Naive thymus-derived CD8-positive, alpha-beta T cell (primary cell): ENCODE data around the gene PFKL. TPM values are rescaled to one million over a fixed set of nuclear protein-coding genes. Genes with fewer than 3 reads are reported as not detected.
A peak's percentile ranks its signal among the peaks of the same experiment; 100 is the strongest.

Source experiments
- ATAC-seq, 2 donors: fragments of 150-1000 bp; cut with Tn5 transposase in 1 of 2; sonication (Bioruptor Pico), chemical (Tn5 transposase) in 1 of 2; 1 replicate in 1 of 2; 2 replicates in 1 of 2; pipeline ENCODE4 v1.10.0; 2021; ENCODE audit warnings: mild to moderate bottlenecking in 2 of 2, moderate library complexity in 2 of 2
- POLR2A ChIA-PET: fragments of 350-600 bp; sonication (Branson Sonifier 250); formaldehyde crosslinking; loops from one replicate; lab custom pipeline; 2021; ENCODE audit warnings: antibody characterized with exemption; lab: Charles Lee
- DNase-seq, 10 donors: peaks; one replicate each; pipeline versions ENCODE4 v3.0.0 to v3.0.0-alpha.2; 2020 to 2022
- H3K27ac Mint-ChIP-seq, 10 donors: one replicate each; pipeline ENCODE4 v1.8.0; 2020 to 2022; ENCODE audit warnings: mild to moderate bottlenecking in 10 of 10, mixed read lengths in 10 of 10, moderate library complexity in 4 of 10, inconsistent platforms in 1 of 10
- H3K27me3 Mint-ChIP-seq, 5 donors: one replicate each; pipeline ENCODE4 v1.8.0; 2021 to 2022; ENCODE audit warnings: mixed read lengths in 5 of 5
- H3K36me3 Mint-ChIP-seq, 3 donors: one replicate each; pipeline ENCODE4 v1.8.0; 2020 to 2022; ENCODE audit warnings: mixed read lengths in 3 of 3, mild to moderate bottlenecking in 2 of 3, inconsistent platforms in 1 of 3
- H3K4me1 Mint-ChIP-seq, 4 donors: one replicate each; pipeline ENCODE4 v1.8.0; 2021 to 2022; ENCODE audit warnings: mixed read lengths in 4 of 4
- H3K4me3 Mint-ChIP-seq, 10 donors: one replicate each; pipeline ENCODE4 v1.8.0; 2020 to 2022; ENCODE audit warnings: mild to moderate bottlenecking in 10 of 10, mixed read lengths in 10 of 10, moderate library complexity in 6 of 10, inconsistent platforms in 1 of 10
- H3K9me3 Mint-ChIP-seq, 9 donors: one replicate each; pipeline ENCODE4 v1.8.0; 2020 to 2022; ENCODE audit warnings: mixed read lengths in 9 of 9, mild to moderate bottlenecking in 3 of 9, inconsistent platforms in 1 of 9, moderate library complexity in 1 of 9
- polyA plus RNA-seq, 3 donors: library from polyadenylated mRNA; unstranded; fragments of 300-500 nt; fragmentation: Illumina TruSeq; gene quantifications; one replicate each; pipeline ENCODE4 v1.2.3, GENCODE V29; 2021
- total RNA-seq, 8 experiments: library from RNA in 2 of 8; stranded (reverse) in 2 of 8; gene quantifications; one replicate each; pipeline ENCODE4 v1.2.3 and lab custom pipeline; 2021 to 2026

Gene PFKL
- total and polyA plus RNA-seq, 5 experiments from 2014 or later = 63.2 to 125 (median 79.5) TPM

DNA sequence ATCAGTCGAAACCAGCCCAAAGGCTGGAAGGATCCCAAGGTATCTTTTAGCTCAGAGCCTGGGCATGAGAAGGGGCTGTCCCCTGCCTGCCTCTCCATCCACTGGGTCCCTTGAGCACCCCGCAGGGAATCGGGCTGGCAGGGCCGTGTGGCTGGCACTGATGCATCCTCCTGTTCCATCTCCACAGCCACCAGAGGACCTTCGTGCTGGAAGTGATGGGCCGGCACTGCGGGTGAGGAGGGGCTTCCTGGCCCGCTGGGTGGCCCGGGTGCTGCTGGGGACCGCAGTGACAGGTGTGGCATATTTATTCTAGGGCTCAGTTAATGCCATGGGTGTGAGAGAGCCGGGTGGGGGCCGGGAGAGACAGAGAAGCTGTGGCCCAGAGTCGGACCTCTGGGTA, 13.6 kb downstream of the PFKL start:
- Mint-ChIP-seq H3K27me3 (no peaks in the 10 kb centered on the region), H3K36me3 (peaks cover 0 to 17% (median 5%) of the 10 kb centered on the region in 3 donors), H3K9me3 (no peaks in the 10 kb centered on the region), H3K4me1 (peaks cover 0 to 5% (median 2%) of the 10 kb centered on the region in 4 donors), H3K27ac (no peak overlapping the region), H3K4me3 (no peak overlapping the region)
- no peak for DNase-seq
- POLR2A ChIA-PET = interaction anchor here (0.6 kb wide), 1 partner anchor 43 kb away, joined by 3 read pairs; no protein-coding TSS in a partner anchor
- ATAC-seq = no peak

DNA sequence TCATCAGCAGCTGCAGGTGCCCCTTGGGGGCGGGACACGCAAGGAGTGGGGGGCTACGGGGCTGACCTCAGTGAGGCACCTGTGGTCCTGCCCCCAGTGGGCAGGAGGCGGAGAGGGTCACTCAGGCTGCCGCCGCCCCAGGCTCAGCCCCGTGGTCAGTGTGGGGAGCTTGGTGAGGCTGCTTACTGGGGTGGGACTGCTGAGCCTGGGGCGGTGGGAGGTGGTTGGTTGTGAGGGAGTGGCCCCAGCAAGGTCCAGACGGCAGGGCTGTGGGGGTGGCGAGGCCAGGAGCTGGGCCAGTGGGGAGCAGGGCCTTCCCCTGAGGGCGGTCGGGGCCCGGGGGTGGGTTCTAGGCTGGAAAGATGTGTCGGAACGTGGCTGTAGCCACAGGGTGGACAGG, 14.3 kb downstream of the PFKL start:
- ATAC-seq (no peak), DNase-seq (no peak)
- POLR2A ChIA-PET = interaction anchor here (0.6 kb wide), 1 partner anchor 44 kb away, joined by 3 read pairs; no protein-coding TSS in a partner anchor
- Mint-ChIP-seq H3K4me1 (peaks cover 0 to 5% (median 2%) of the 10 kb centered on the region in 4 donors), H3K27me3 (no peaks in the 10 kb centered on the region), H3K9me3 (no peaks in the 10 kb centered on the region), H3K27ac (no peak overlapping the region), H3K36me3 (peaks cover 0 to 17% (median 5%) of the 10 kb centered on the region in 3 donors), H3K4me3 (no peak overlapping the region)

- Mint-ChIP-seq H3K36me3 (peaks cover 0 to 19% (median 5%) of the 10 kb centered on the region in 3 donors), H3K4me1 (peaks cover 0 to 5% (median 2%) of the 10 kb centered on the region in 4 donors), H3K27me3 (no peaks in the 10 kb centered on the region), H3K9me3 (no peaks in the 10 kb centered on the region), H3K27ac (no peak overlapping the region), H3K4me3 (no peak overlapping the region)
- POLR2A ChIA-PET = no interaction called here
- ATAC-seq = no peak
- no peak for DNase-seq
Measured at GRCh38 chr21:44314561-44314960, 14.7 kb downstream of the PFKL start.

GRCh38 chr21:44315691-44316203, 15.9 kb downstream of the PFKL start:
- DNase-seq (no peak), ATAC-seq (no peak)
- H3K4me3 Mint-ChIP-seq = no peak overlapping the region
- peaks cover 0 to 21% (median 5%) of the 10 kb centered on the region in 3 donors for H3K36me3 Mint-ChIP-seq
- POLR2A ChIA-PET = interaction anchor here (0.8 kb wide), 1 partner anchor 16 kb away, joined by 3 read pairs; the partner anchor contains the start of gene PFKL
- H3K9me3 Mint-ChIP-seq = no peaks in the 10 kb centered on the region
- peaks cover 0 to 5% (median 2%) of the 10 kb centered on the region in 4 donors for H3K4me1 Mint-ChIP-seq
- H3K27me3 Mint-ChIP-seq = no peaks in the 10 kb centered on the region
- H3K27ac Mint-ChIP-seq = no peak overlapping the region

DNA sequence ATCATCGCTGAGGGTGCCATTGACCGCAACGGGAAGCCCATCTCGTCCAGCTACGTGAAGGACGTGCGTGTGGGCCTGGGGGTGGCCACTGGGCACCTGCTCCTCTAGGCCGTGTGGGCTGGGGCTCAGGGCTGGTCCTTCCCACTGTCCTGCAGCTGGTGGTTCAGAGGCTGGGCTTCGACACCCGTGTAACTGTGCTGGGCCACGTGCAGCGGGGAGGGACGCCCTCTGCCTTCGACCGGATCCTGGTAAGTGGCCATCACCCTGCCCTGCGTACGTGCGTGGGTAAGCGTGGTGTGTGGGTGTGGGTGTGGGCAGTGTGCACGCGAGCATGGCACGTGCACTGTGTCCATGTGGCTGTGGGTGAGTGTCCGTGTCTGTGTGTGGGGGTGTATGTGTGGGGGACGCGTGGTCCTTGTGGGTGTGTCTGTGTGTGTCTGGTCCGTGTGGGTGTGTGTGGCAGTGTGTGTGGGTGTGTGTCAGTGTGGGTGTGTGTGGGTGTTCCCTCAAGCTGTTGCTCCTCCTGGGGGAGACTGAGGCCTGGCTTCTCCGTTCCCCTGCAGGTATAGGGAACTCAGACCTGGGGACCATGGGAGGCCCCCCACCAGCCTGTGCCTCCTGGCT, 16.5 kb downstream of the PFKL start:
- H3K4me1 Mint-ChIP-seq = no peaks in the 10 kb centered on the region
- DNase-seq (no peak), ATAC-seq (no peak)
- peaks cover 0 to 16% (median under 1%) of the 10 kb centered on the region in 3 donors for H3K36me3 Mint-ChIP-seq
- peak overlapping the region in 2 of 10 donors; percentile 5 to 74 for H3K27ac Mint-ChIP-seq
- H3K9me3 Mint-ChIP-seq = no peaks in the 10 kb centered on the region
- H3K4me3 Mint-ChIP-seq = no peak overlapping the region
- POLR2A ChIA-PET = no interaction called here
- H3K27me3 Mint-ChIP-seq = no peaks in the 10 kb centered on the region

DNA sequence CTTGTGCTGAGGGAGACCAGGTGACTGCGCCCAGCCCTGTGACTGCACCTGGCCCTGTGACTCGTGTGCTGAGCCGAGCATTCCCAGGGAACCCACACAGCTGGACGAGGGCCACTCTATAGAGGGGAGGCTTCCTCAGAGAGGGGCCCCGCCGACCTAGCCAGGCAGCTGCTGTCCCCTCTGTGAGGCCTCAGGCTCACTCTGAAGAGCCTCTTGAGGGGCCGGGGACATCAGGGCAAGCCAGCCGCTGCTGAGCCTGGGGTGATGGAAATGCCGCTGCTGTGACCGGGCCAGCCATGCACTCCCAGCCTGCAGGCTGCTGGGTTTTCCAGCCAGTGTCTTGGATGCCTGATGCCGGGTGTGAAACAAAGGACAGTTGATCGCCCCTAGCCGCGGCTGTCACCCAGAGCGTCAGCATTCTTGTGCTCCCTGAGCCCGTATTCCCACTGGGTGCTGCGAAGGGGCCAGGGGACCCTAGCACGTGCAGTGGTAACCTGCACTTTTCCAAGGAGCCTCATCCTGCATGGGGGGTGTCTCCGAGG, 17.5 kb downstream of the PFKL start:
- H3K27ac Mint-ChIP-seq = no peak overlapping the region
- H3K36me3 Mint-ChIP-seq = peaks cover 0 to 13% (median 0%) of the 10 kb centered on the region in 3 donors
- H3K9me3 Mint-ChIP-seq = no peaks in the 10 kb centered on the region
- H3K27me3 Mint-ChIP-seq = no peaks in the 10 kb centered on the region
- no peaks in the 10 kb centered on the region for H3K4me1 Mint-ChIP-seq
- H3K4me3 Mint-ChIP-seq = no peak overlapping the region
- DNase-seq (no peak), ATAC-seq (no peak)
- POLR2A ChIA-PET = no interaction called here

DNA sequence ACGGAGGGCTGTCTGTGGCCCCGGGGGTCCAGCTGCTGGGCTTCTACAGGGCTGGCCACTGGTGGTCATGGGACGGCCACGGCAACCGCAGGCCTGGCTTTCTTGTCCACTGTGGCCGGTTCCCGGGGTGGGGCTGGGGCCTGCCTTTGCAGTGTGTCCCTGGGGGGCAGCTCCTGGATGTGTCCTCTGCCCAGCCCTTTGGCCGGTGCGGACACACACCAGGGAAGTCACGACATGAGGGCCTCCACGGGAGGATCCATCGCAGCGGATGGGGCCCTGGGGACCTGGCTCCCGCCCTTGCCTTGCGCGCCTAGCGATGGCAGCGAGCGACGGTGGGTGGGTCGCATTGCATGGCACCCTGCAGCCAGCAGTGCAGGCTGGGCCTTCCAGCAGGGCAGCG, 18.0 kb downstream of the PFKL start:
- ATAC-seq (no peak), DNase-seq (no peak)
- Mint-ChIP-seq H3K27me3 (no peaks in the 10 kb centered on the region), H3K4me1 (no peaks in the 10 kb centered on the region), H3K36me3 (peaks cover 0 to 13% (median 0%) of the 10 kb centered on the region in 3 donors), H3K9me3 (no peaks in the 10 kb centered on the region), H3K4me3 (no peak overlapping the region), H3K27ac (no peak overlapping the region)
- POLR2A ChIA-PET = interaction anchor here (1.4 kb wide), 1 partner anchor 12 kb away, joined by 3 read pairs; no protein-coding TSS in a partner anchor

- H3K36me3 Mint-ChIP-seq = peaks cover 0 to 13% (median 0%) of the 10 kb centered on the region in 3 donors
- H3K27me3 Mint-ChIP-seq = no peaks in the 10 kb centered on the region
- DNase-seq = no peak
- no peaks in the 10 kb centered on the region for H3K9me3 Mint-ChIP-seq
- POLR2A ChIA-PET = interaction anchor here (1.4 kb wide), 1 partner anchor 12 kb away, joined by 3 read pairs; no protein-coding TSS in a partner anchor
- H3K27ac Mint-ChIP-seq = no peak overlapping the region
- ATAC-seq = no peak
- no peaks in the 10 kb centered on the region for H3K4me1 Mint-ChIP-seq
- no peak overlapping the region for H3K4me3 Mint-ChIP-seq
Measured at GRCh38 chr21:44318489-44319285, 18.8 kb downstream of the PFKL start.

- POLR2A ChIA-PET = no interaction called here
- Mint-ChIP-seq H3K36me3 (peaks cover 0 to 13% (median 0%) of the 10 kb centered on the region in 3 donors), H3K4me1 (no peaks in the 10 kb centered on the region), H3K27me3 (no peaks in the 10 kb centered on the region), H3K9me3 (no peaks in the 10 kb centered on the region), H3K4me3 (no peak overlapping the region), H3K27ac (no peak overlapping the region)
- DNase-seq (no peak), ATAC-seq (no peak)
Measured at GRCh38 chr21:44319407-44320065, 19.7 kb downstream of the PFKL start.

DNA sequence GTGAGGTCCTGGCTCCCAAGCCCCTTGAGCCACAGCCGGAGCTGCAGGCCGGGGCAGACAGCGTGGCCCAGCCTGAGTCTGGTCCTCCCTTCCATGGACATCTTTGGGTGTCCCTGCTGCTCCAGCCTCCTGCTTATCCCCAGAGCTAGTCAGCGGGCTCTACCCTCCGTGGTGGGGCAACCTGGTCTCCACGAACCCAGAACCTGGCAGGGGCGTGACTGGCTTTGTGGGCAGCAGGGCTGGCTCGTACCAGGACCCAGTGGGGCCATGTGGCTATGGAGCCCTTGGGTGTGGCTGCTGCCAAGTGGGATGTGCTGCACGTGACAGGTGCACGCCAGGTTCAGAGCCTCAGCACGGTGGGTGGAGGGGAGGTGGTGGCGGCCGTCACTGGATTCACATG, 21.0 kb downstream of the PFKL start:
- H3K27ac Mint-ChIP-seq = no peak overlapping the region
- H3K9me3 Mint-ChIP-seq = no peaks in the 10 kb centered on the region
- peaks cover 0 to 13% (median 0%) of the 10 kb centered on the region in 3 donors for H3K36me3 Mint-ChIP-seq
- no peak for ATAC-seq
- no peaks in the 10 kb centered on the region for H3K27me3 Mint-ChIP-seq
- no peak for DNase-seq
- no peak overlapping the region for H3K4me3 Mint-ChIP-seq
- H3K4me1 Mint-ChIP-seq = no peaks in the 10 kb centered on the region
- POLR2A ChIA-PET = no interaction called here

- H3K9me3 Mint-ChIP-seq = no peaks in the 10 kb centered on the region
- DNase-seq (no peak), ATAC-seq (no peak)
- H3K4me3 Mint-ChIP-seq = no peak overlapping the region
- peak overlapping the region in 1 of 10 donors; percentile 74 for H3K27ac Mint-ChIP-seq
- no peaks in the 10 kb centered on the region for H3K4me1 Mint-ChIP-seq
- POLR2A ChIA-PET = interaction anchor here (0.8 kb wide), 1 partner anchor 16 kb away, joined by 3 read pairs; no protein-coding TSS in a partner anchor
- no peaks in the 10 kb centered on the region for H3K27me3 Mint-ChIP-seq
- H3K36me3 Mint-ChIP-seq = peaks cover 0 to 15% (median 0%) of the 10 kb centered on the region in 3 donors
Measured at GRCh38 chr21:44321846-44322450, 22.1 kb downstream of the PFKL start.
